Hematopoietic multipotent progenitor cell treated with erythropoietin and hydrocortisone succinate and interleukin-3 and kit ligand, for 8 days (in vitro differentiated cells): Measurements from ENCODE around the gene DNASE2B.
"Not testable (repeated sequence)": the region's sequence is repeated elsewhere in the genome, so short reads cannot be mapped to it uniquely, and the experiment has no call there.

Experiments used
- DNase-seq: peaks from one replicate; pipeline ENCODE4 v3.0.0-alpha.2; 2015

The DNASE2B gene

GRCh38 chr1:84415396-84415795, 17.1 kb downstream of the DNASE2B start:
- no peak for DNase-seq

- DNase-seq = no peak
These were observed 24.6 kb downstream of the DNASE2B start for GRCh38 chr1:84422909-84423308.

GRCh38 chr1:84424513-84425149, 26.3 kb downstream of the DNASE2B start:
- DNase-seq = no peak

- DNase-seq = no peak
These were observed 27.0 kb downstream of the DNASE2B start for GRCh38 chr1:84425150-84425896.

- DNase-seq = no peak
These were observed 28.1 kb downstream of the DNASE2B start for GRCh38 chr1:84426376-84426775.

- DNase-seq = no peak
These were observed 29.2 kb downstream of the DNASE2B start for GRCh38 chr1:84427250-84428188.

- no peak for DNase-seq
These were observed 30.0 kb downstream of the DNASE2B start for GRCh38 chr1:84428235-84428634.

- DNase-seq = no peak
These were observed 30.9 kb downstream of the DNASE2B start for GRCh38 chr1:84429231-84429630.

GRCh38 chr1:84430546-84430945, 32.3 kb downstream of the DNASE2B start:
- DNase-seq = no peak

GRCh38 chr1:84433258-84434080, 35.2 kb downstream of the DNASE2B start:
- peak; percentile 82 for DNase-seq

GRCh38 chr1:84434081-84434769, 35.9 kb downstream of the DNASE2B start:
- no peak for DNase-seq

GRCh38 chr1:84434801-84435549, 36.7 kb downstream of the DNASE2B start:
- DNase-seq = peak; percentile 25

GRCh38 chr1:84436876-84437655, 38.8 kb downstream of the DNASE2B start:
- peak; percentile 14 for DNase-seq

- DNase-seq = peak; percentile 89
These were observed 44.0 kb downstream of the DNASE2B start for GRCh38 chr1:84442256-84442655.

GRCh38 chr1:84442747-84443646, 44.7 kb downstream of the DNASE2B start:
- not testable (repeated sequence) for DNase-seq

- DNase-seq = not testable (repeated sequence)
These were observed 50.4 kb downstream of the DNASE2B start for GRCh38 chr1:84448704-84449103.

- DNase-seq = no peak
These were observed 52.6 kb downstream of the DNASE2B start for GRCh38 chr1:84450910-84451309.

- DNase-seq = no peak
These were observed 54.2 kb downstream of the DNASE2B start for GRCh38 chr1:84452436-84452835.

GRCh38 chr1:84462118-84462517, 63.8 kb downstream of the DNASE2B start:
- no peak for DNase-seq
